SK-N-SH (cell line): Measurements from ENCODE around the gene STAT2.

Source experiments
- ELF1 ChIP-seq: IDR thresholded peaks from 2 replicates; pipeline ENCODE4 v1.4.0; 2012
- FOSL2 ChIP-seq: IDR thresholded peaks from 2 replicates; pipeline ENCODE4 v1.4.0; 2012; ENCODE audit warnings: low read depth, mild to moderate bottlenecking, moderate library complexity, borderline replicate concordance
- JUND ChIP-seq: IDR thresholded peaks from 2 replicates; pipeline ENCODE4 v1.4.0; 2012
- POLR2AphosphoS5 ChIP-seq: IDR thresholded peaks from 2 replicates; pipeline ENCODE4 v1.6.1; 2012; ENCODE audit warnings: low read depth, low read length
- RAD21 ChIP-seq: IDR thresholded peaks from 2 replicates; pipeline ENCODE4 v1.6.1; 2012; ENCODE audit warnings: mild to moderate bottlenecking, low read length
- RXRA ChIP-seq: IDR thresholded peaks from 2 replicates; pipeline ENCODE4 v1.4.0; 2012; ENCODE audit warnings: low read depth, mild to moderate bottlenecking, borderline replicate concordance
- SIN3A ChIP-seq: IDR thresholded peaks from 2 replicates; pipeline ENCODE4 v1.6.1; 2012; ENCODE audit warnings: low read depth, mild to moderate bottlenecking, low read length, moderate library complexity, borderline replicate concordance
- SMC3 ChIP-seq: IDR thresholded peaks from 2 replicates; pipeline ENCODE4 v1.6.1; 2012; ENCODE audit warnings: low read depth, low read length, improper control_type of control experiment
- ZBTB33 ChIP-seq: IDR thresholded peaks from 2 replicates; pipeline ENCODE4 v1.4.0; 2012; ENCODE audit warnings: low read depth, borderline replicate concordance
- TF ChIP-seq, protein P1 (sequence below): IDR thresholded peaks from 2 replicates; pipeline ENCODE4; 2012
- TF ChIP-seq, protein P2 (sequence below): fragments of 200-600 bp; sonication (generic); IDR thresholded peaks from 2 replicates; pipeline ENCODE4 v1.6.1; 2017; ENCODE audit warnings: antibody characterized with exemption, mild to moderate bottlenecking, moderate library complexity

- TF ChIP-seq POLR2AphosphoS5 (no peak), SMC3 (no peak), ZBTB33 (no peak), RXRA (no peak), ELF1 (no peak), RAD21 (no peak), SIN3A (no peak), FOSL2 (no peak), JUND (no peak)
- TF ChIP-seq, protein P1, sequence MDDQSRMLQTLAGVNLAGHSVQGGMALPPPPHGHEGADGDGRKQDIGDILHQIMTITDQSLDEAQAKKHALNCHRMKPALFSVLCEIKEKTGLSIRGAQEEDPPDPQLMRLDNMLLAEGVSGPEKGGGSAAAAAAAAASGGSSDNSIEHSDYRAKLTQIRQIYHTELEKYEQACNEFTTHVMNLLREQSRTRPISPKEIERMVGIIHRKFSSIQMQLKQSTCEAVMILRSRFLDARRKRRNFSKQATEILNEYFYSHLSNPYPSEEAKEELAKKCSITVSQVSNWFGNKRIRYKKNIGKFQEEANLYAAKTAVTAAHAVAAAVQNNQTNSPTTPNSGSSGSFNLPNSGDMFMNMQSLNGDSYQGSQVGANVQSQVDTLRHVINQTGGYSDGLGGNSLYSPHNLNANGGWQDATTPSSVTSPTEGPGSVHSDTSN, result no peak
- TF ChIP-seq, protein P2, sequence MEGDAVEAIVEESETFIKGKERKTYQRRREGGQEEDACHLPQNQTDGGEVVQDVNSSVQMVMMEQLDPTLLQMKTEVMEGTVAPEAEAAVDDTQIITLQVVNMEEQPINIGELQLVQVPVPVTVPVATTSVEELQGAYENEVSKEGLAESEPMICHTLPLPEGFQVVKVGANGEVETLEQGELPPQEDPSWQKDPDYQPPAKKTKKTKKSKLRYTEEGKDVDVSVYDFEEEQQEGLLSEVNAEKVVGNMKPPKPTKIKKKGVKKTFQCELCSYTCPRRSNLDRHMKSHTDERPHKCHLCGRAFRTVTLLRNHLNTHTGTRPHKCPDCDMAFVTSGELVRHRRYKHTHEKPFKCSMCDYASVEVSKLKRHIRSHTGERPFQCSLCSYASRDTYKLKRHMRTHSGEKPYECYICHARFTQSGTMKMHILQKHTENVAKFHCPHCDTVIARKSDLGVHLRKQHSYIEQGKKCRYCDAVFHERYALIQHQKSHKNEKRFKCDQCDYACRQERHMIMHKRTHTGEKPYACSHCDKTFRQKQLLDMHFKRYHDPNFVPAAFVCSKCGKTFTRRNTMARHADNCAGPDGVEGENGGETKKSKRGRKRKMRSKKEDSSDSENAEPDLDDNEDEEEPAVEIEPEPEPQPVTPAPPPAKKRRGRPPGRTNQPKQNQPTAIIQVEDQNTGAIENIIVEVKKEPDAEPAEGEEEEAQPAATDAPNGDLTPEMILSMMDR, result no peak
Observed at GRCh38 chr12:56304872-56305590, 54.9 kb downstream of the STAT2 start.
